Cortex of kidney (tissue), 1 donor: ENCODE data around the gene KRT78.
"Not testable (repeated sequence)": the region's sequence is repeated elsewhere in the genome, so short reads cannot be mapped to it uniquely, and the experiment has no call there.

Source experiments
- DNase-seq: peaks from one replicate; lab custom pipeline; 2025; lab: John Stamatoyannopoulos, UW

KRT78 gene, protein sequence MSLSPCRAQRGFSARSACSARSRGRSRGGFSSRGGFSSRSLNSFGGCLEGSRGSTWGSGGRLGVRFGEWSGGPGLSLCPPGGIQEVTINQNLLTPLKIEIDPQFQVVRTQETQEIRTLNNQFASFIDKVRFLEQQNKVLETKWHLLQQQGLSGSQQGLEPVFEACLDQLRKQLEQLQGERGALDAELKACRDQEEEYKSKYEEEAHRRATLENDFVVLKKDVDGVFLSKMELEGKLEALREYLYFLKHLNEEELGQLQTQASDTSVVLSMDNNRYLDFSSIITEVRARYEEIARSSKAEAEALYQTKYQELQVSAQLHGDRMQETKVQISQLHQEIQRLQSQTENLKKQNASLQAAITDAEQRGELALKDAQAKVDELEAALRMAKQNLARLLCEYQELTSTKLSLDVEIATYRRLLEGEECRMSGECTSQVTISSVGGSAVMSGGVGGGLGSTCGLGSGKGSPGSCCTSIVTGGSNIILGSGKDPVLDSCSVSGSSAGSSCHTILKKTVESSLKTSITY

DNA sequence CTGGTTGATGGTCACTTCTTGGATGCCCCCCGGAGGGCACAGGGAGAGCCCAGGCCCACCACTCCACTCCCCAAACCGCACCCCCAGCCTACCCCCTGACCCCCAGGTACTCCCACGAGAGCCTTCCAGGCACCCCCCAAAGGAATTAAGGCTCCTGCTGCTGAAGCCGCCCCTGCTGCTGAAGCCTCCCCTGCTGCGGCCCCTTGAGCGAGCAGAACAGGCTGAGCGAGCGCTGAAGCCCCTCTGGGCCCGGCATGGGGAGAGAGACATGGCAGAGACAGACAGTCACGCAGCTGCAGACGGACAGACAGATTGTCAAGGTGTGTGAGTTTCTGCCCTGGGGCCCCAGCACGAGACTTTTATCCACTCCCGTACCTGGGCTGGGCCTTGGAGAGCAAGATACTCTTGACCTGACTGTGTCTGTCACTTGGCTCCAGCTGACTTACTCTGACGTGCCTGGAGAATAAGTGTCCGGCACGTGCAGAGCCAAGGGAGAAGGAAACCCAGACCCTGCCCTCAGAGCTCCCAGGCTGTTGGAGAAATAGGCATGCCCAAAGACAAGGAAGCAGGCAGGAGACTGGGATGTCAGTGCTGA lies at the start of gene KRT78:
TSS of gene KRT78 (minus strand) at position 334 of the 595 bp plus-strand sequence. CDS start at position 270, 64 bp downstream.
- no peak for DNase-seq

DNA sequence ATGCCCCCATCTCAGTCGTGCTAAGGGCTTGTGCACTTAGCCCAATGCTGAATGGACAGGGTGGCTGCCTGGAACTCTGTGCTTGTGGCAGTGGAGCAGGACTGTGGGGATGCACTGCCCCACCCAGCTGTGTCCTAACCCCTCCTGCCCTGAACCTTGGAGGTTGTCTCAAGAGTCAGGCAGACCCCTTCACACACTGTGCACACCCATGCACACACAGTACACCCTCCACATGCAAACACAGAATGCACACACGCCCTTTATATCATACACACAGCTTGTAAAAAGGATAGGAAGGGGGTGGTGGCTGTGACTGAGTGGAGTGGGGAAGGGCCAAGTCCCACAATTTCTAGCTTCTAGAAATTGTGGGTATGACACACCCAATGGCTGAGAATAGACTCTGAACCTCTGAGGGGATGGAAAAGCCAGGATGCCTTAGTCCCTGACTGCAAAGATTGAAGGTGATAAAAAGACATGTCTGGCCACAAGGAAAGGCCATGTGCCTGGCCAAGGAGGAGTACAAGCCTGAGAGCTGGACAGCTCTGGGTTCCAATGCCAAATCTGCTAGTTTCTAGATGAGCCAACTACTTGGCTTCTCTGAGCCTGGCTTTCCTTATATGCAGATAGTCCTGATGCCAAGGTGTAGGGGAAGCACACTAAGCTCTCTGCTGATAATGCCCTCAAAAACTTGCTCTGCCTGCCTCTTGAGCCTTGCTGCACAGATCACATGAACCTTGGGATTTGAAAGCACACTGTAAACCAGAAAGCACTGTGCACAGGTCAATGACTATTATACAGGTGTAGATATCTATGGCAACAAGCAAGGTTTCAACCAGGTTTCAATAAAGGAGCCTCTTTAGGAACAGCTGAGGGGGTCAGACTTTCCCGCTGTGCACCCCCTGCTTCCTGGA lies 47.7 kb upstream of the KRT78 start:
- no peak for DNase-seq

DNA sequence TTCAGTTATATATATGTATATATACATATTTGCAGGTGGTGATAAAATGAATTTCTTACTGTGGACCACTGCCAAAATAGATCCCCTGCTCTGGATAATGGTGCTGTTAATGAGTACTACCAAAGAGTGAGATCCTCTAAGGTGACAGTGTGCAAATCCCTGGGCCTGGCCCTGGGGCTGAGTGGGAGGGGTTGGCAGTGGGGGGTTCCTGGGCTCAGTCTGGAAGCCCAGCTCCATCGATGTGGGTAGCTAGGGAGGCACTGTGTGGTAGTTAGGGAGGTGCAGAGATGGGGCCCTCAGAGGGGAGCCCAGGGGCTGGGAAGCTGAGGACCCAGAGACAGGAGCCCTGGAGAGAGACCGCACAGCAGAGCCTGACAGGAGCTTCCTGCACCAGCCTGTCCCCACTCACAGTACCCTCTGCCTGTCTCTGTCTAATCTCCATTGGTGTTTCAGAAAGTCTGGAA lies 47.0 kb upstream of the KRT78 start:
- DNase-seq = no peak

DNA sequence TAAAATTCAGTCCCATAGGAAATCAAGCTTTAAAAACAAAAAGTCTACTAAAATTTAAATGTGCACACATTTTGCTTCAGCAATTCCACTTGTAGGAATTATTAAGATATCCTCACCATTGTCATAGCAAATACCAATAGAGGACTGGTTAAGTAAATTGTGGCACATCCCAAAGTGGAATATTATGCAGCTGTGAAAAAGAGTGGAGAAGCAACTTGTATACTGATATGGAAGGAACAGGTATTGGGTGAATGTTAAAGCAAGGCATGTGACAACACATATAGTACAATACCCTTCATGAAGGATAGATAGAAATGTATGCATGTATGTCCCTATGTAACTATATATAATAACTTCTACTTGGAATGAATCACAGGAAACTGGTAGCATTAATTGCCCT lies 44.2 kb upstream of the KRT78 start:
- DNase-seq = no peak

DNA sequence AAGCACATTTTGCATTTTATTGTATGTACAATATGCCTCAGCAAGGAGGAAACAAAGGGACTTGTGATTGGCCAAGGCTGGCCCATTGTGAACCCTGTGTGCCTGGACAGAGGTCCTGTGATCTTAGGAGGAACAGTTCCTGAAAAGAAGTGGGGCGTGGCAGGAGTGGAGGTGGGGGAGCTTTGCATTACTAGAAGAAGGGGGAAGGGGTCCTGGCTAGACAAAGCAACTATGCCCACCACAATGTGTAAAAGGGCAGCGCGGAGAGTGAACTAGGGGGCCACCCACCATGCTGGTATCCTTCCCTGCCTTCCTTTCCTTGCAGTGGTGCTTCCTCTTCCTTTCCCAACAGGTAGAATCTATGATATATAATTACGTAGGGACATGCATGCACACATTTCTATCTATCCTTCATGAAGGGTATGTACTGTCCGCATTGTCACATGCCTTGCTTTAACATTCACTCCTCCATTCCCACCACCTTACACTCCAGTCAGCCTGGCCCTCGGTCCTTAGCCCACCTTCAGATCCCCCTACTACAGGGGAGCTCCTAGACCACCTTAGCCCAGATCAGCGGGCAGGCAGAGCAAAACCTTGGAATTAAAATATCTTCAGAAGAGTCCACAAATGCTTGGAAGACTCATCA lies 43.5 kb upstream of the KRT78 start:
- no peak for DNase-seq

DNA sequence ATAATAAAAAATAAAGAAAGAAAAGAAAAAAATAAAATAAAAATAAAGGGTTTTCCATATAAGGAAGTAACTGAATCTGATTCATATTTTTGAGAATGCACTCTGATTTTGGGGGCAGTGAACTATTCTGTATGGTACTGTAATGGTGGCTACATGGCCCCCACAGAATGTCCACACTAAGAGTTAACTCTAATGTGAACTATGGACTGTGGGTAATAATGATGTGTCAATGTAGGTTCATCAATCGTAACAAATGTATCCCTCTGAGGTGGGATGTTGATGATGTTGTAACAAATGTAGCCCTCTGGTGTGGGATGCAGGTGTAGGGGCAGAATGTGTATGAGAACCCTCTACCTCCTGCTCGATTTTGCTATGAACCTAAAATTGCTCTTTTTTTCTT lies 42.2 kb upstream of the KRT78 start:
- DNase-seq = no peak

DNA sequence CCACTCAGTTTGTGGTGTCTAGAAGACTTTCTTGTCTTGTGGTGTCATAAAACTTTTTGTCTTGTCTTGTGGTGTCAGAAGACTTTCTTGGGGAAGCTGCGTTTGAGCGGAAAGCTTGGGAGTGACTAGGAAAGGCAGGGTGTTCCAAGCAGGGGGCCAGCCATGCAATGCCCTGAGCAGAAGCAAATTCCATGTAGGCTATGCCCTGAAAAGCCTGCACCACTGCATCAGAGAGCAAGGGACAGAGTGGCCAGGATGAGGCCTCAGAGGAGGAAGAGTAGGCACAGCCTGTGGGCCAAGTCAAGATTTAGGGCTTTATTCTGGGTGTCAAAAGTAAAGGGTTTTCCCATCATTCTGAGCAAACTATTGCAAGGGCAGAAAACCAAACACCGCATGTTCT lies 41.6 kb upstream of the KRT78 start:
- DNase-seq = no peak

DNA sequence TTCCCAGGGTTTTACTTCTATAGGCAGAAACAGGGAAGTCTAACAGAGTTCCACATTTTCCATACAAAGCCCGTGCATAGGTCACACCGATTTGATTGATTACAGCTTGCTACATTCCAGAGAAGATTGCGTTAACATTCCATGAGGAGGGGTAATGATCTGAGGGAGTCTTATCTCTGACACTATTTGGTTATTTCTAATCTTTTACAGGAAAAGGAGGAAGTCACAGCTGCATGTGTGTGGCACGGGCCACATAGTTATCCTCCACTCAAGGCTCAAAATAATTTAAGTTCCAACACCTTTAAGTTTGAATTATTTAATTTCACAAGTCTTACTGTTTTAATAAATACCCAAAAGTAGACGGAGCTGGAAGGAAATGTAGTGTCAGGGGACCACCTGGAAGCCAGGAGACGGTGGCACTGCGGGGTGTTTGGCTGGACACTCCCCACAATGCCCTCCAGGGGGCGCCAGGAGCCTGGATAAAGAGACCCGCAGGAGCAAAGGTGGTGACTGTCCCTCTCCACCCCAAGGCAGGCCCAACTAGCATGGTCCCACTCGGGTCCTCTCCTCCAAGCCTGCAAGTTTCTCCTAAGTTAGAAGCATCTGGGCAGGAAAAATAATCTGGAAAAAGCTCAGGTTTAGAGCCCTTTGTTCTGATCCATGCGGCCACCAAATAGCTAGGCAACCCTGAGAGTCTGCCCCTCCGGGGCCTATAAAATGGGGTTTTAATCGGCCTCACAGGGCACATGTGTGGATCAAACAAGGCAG lies 35.9 kb upstream of the KRT78 start:
- DNase-seq = no peak

DNA sequence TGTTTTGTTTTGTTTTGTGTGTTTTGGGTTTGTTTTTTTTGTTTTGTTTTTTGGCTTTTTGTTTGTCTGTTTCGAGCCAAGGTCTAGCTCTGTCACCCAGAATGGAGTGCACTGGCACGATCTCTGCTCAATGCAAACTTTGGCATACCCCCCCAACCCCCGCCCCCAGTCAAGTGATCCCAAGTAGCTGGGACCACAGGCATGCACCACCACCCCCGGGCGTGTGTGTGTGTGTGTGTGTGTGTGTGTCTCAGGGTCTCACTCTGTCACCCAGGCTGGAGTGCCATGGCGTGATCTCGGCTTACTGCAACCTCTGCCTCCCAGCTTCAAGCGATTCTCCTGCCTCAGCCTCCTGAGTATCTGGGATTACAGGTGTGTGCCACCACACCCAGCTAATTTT lies 31.7 kb upstream of the KRT78 start:
- DNase-seq = not testable (repeated sequence)

DNA sequence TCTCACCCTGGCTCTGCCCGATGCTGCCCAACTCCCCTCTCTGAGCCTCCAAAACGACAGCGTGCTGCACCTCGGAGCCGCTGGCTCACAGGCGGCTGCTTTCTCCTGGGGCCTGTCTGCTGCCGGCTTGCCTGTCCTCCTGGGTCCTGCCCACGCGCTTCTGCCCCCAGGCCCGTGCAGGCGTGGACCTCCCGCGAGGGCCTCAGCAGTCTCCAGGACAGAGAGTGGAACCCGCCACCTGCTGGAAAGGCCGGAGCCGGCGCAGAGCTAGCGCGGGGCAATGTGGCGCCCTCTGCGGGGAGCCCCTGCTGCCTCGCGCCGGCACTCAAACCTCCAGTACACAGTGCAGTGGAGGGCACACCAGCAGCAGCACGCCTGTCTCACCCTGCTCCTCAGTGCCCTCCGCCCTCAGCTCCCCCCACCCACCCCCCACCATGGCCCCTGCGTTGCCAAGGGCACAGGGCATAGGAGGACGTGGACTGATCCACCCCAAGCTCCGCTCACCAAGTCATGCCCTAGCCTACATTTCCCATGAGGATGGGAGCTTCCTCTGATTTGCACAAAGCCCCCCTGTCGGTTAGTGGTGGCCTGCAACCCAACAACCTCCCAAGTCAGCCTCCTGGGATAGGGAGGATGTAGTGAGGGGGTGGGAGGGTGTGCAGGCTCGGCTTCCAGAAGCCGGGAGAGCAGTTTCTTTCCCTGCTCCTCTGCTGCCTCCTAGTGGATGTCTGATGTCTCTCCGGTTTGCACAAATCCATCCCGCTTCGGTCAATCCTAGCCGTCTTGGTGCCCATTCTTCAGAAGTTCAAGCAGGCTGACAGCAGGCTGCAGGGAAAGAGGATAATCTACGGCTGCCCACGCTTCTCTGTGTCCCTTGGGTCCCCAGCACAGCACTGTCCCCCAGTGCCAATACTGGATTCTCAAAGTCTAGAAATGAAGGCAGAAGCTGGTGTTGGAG lies 30.9 kb upstream of the KRT78 start:
- no peak for DNase-seq

DNA sequence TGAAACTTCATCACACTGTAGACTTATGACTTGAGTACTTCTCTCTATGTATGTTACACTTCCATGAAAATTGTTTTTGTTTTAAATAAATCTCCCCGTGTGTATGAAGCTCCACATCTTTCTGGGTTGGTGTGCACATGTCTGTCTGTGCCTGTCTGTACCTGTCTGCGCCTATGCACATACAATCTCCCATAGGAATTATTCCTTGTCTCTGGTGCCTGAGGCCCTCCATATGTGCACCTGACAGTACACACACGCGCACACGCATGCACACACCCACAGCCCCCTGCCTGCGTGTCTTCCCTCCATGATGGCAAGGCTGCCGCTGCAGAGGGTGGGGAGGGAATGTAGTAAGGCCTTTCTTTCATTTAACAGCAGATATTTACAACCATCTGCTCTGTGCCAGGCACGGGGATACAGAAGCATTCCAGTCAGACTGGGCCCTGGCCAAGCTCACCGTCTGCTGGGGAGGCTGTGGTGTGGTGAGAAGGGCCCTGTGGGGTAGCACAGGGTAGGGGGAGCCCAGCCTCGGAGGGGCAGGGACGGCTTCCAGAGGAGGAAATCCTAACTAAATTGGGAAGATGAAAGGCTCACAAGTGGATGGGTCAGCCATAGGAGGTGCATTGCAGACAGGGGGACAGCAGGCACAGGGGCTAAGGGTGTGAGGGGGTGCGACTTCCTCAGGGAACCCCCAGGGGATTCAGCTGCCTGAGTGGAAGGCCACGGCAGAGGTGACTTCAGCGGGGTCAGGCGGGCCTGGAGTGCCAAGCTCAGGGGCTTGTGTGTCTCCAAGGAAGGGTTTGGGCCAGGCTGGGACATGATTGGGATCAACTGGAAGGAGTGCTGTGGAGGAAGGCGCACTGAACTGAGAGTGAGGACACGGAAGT lies 30.0 kb upstream of the KRT78 start:
- DNase-seq = no peak

DNA sequence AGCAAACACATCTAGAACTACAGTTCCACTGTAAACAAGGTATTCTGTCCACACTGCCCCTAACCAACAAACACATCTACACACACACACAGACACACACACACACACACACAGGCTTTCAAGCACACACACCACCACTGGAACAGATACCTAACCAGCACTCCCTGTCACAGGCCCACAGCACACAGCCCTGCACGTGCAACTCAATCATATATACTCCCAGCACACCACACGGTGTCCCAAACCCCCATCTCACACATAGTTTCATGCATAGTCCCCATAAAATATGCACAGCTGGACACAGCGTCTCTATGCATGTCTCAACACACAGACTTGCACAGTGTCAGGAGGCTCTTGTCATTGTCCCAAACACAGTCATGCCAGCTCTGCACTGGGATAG lies 28.4 kb upstream of the KRT78 start:
- DNase-seq = no peak

DNA sequence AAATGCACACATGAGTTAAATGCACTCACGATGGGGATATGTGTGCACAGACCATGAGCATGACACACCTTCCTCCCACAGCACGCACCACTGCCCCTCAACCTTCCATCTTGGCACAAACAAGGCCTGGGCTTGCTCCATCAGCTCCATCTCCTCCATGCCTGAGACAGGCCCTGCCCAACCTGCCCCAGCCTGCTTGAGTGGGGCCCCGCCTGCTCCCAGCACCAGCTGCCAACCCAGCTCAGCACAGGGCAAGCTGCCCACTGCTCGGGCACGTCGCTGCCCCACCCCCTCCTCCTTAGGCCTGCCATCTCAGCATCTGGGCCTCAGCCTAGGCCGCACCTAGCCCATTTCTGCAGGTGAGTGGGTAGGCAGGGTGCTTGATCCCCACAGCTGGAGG lies 27.6 kb upstream of the KRT78 start:
- no peak for DNase-seq

DNA sequence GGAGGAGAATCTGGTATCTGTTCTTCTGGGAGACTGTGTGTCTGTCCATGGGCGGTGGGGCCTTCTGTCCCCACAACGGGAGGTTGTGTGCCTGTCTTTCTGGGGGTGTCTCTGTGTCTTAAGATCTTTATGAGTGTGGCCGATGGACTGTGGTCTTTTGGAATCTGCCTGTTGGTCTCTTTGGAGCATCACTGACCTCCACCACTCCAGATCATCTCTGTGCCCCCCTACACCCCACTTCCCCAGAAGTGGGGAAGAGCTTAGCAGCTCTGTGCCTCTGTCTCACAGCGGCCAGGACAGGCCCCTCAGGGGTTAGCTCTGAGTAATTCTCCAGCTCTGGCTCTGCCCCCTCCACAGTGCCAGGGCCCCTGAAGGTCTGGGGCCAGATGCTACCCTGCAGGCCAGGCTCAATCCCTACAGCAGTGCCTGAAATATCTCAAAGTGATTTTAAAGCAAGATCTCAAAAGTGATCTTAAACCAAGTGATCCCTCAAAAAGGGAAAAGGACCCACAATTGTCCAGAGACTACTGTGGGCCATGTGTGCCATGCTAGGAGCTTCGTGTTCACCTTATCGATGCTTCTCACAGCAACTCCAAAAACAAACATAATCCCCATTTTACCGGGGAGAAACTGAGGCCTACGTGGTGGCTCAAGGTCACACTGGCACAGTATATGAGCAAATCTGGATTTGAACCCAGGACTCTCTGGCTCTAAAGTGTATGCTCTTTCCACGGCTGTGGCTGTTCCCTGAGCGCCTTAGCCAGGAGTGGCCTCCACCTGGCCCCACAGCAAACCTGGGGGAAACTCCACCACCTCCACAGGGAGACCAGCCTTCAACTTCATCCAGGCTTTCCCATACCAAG lies 26.0 kb upstream of the KRT78 start:
- DNase-seq = no peak

DNA sequence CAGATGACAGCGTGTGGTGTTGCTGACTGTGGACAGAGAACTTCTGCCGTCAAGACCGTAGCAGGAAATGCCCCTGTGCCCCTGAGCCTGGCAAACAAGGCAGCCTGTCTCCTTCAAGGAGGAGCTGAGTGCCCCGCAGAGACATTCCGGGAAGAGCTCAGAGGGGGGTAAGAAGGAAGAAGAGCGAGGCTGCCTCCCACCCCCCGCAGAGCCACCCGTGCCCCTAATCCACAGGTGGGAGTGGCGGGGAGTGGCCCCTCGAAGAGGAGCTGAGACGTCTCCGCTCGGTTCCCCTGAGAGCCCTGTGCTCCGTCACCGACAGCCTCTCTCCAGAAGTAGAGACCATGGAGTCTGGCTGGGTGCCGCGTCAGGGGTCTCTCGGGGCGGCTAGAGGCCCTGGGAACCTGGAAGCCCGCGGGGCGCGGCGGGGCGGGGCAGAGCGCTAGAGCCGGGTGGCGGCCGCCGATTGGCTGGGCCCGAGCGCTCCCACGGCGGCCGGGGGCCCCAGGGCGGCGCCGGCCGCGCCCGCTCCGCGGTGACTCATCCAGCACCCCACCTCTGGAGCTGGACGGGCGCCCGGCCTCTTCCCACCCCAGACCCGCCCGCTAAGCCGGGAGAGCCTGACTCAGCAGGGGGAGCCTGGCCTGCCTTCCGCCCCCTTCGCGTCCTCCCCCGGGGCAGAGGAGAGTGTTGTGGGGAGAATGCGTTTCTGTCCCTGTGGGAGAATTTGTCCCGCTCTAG lies 25.2 kb upstream of the KRT78 start:
- no peak for DNase-seq

DNA sequence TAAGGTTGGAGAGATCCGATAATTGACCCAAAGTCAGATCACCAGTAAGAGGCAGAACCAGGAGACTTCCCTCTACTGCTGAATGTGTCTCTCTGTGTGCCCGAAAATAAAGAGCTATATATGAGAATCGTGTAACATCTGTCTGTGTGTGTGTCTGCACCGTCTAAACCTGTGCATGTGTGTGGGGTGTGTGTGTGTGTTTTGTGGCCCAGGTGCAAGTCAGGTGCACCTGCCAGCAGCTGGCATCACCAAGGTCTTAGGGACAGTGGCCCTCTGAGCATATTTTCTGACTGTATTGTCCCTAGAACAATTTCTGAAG lies 24.7 kb upstream of the KRT78 start:
- no peak for DNase-seq

DNA sequence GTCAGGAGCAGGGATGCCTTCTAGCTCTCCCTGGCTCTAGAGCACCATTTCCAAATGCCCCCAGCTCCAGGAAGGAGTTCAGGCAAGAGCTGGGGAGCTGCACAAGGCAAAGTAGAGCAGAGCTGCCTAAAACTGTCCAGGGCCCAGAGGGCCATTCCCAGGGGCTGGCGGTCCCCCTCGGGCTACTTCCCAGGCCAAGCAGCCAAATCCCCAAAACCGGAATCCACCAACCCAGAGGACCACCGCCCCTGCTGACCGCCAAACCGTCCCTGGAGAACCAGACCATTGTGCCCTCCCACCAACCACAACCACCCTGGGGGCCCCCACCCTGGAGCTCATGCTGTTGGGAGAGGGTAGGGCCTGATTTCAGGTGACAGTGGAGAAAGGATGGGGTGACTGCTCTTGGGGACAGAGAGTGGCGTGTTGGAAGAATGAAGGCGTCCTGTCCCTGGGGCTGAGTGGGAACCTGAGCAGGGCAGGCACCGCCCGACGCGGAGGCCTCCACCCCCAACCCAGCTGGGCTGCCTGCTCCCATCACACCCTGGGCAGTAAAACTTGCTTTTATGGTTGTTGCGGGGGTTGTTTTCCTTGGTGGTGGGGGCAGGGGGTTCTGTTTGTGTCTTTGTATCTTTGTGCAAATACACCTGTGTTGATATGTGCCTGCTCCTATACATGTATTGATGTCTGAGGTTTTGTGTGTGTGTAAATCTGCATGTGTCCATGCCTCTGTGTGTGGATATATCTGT lies 24.0 kb upstream of the KRT78 start:
- no peak for DNase-seq
